H1 (cell line): ENCODE measurements around the gene WBP1.

Experiments used
- EP300 ChIP-seq, 2 experiments: IDR thresholded peaks; 1 replicate in 1 of 2; 2 replicates in 1 of 2; pipeline ENCODE4 v1.6.1; 2011 to 2012; ENCODE audit warnings: low read depth in 2 of 2, low read length in 2 of 2, mild to moderate bottlenecking in 2 of 2, borderline replicate concordance in 1 of 2, inconsistent platforms in 1 of 2, moderate library complexity in 1 of 2
- HDAC2 ChIP-seq, 2 experiments: fragments of 300-600 bp in 1 of 2; sonication (generic) in 1 of 2; IDR thresholded peaks; 2 replicates each; pipeline ENCODE4 v1.6.1; 2011 to 2012; ENCODE audit warnings: low read depth in 2 of 2, low read length in 2 of 2, mild to moderate bottlenecking in 2 of 2, moderate library complexity in 2 of 2, borderline replicate concordance in 1 of 2, inconsistent platforms in 1 of 2
- JUN ChIP-seq: IDR thresholded peaks from 2 replicates; pipeline ENCODE4 v1.6.1; 2011; ENCODE audit warnings: low read depth, mild to moderate bottlenecking, improper control_type of control experiment, low read length
- KDM1A ChIP-seq: fragments of 200-600, 300-600 bp; sonication (generic); IDR thresholded peaks from 2 replicates; pipeline ENCODE4 v1.7.1; 2016; ENCODE audit warnings: mild to moderate bottlenecking, low read length, borderline replicate concordance
- KDM5A ChIP-seq: fragments of 200-600 bp; IDR thresholded peaks from 2 replicates; pipeline ENCODE4 v1.7.1; 2012; ENCODE audit warnings: mild to moderate bottlenecking, low read length, inconsistent platforms, mixed read lengths
- MAX ChIP-seq: IDR thresholded peaks from 2 replicates; pipeline ENCODE4 v1.6.1; 2012; ENCODE audit warnings: inconsistent platforms
- POLR2A ChIP-seq, 2 experiments: IDR thresholded peaks; 1 replicate in 1 of 2; 2 replicates in 1 of 2; pipeline ENCODE4 v1.6.1; 2011; ENCODE audit warnings: low read depth in 2 of 2, low read length in 2 of 2, mild to moderate bottlenecking in 2 of 2; ENCODE audit errors: control extremely low read depth in 1 of 2
- RNF2 ChIP-seq: fragments of 200-900, 300-1000 bp; sonication (generic); IDR thresholded peaks from 2 replicates; pipeline ENCODE4 v1.7.1; 2016; ENCODE audit warnings: borderline replicate concordance, low read depth, mild to moderate bottlenecking, antibody characterized with exemption, low read length; ENCODE audit not compliant: poor library complexity, severe bottlenecking; ENCODE audit errors: missing control alignments
- SIN3A ChIP-seq, 2 experiments: IDR thresholded peaks in 1 of 2; conservative IDR thresholded peaks in 1 of 2; 2 replicates each; pipeline ENCODE4 v1.6.1; 2011 to 2012; ENCODE audit warnings: low read length in 2 of 2, improper control_type of control experiment in 1 of 2, low read depth in 1 of 2, mild to moderate bottlenecking in 1 of 2
- TAF1 ChIP-seq: IDR thresholded peaks from 2 replicates; pipeline ENCODE4 v1.6.1; 2011; ENCODE audit warnings: mild to moderate bottlenecking, low read depth, low read length
- TF ChIP-seq, protein P1 (sequence below), 3 experiments: IDR thresholded peaks; 1 replicate in 2 of 3; 2 replicates in 1 of 3; pipeline versions ENCODE4 v1.5.1 to v1.6.1; 2011; ENCODE audit warnings: low read length in 3 of 3, mild to moderate bottlenecking in 3 of 3, inconsistent platforms in 2 of 3, low read depth in 1 of 3, moderate library complexity in 1 of 3; ENCODE audit not compliant: insufficient read depth in 1 of 3; ENCODE audit errors: control extremely low read depth in 1 of 3

GRCh38 chr2:74439373-74439772 is 18.9 kb upstream of the WBP1 start:
- no peak for TF ChIP-seq POLR2A (IDR thresholded peaks at IDR 0.05; ENCODE audit: control extremely low read depth in 1 of 2, low read depth in 2 of 2, low read length in 2 of 2)
- TF ChIP-seq HDAC2 (IDR thresholded peaks at IDR 0.05; ENCODE audit: borderline replicate concordance in 1 of 2, low read depth in 2 of 2, low read length in 2 of 2), result no peak
- TF ChIP-seq, protein P1, sequence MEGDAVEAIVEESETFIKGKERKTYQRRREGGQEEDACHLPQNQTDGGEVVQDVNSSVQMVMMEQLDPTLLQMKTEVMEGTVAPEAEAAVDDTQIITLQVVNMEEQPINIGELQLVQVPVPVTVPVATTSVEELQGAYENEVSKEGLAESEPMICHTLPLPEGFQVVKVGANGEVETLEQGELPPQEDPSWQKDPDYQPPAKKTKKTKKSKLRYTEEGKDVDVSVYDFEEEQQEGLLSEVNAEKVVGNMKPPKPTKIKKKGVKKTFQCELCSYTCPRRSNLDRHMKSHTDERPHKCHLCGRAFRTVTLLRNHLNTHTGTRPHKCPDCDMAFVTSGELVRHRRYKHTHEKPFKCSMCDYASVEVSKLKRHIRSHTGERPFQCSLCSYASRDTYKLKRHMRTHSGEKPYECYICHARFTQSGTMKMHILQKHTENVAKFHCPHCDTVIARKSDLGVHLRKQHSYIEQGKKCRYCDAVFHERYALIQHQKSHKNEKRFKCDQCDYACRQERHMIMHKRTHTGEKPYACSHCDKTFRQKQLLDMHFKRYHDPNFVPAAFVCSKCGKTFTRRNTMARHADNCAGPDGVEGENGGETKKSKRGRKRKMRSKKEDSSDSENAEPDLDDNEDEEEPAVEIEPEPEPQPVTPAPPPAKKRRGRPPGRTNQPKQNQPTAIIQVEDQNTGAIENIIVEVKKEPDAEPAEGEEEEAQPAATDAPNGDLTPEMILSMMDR (IDR thresholded peaks at IDR 0.05; ENCODE audit: control extremely low read depth in 1 of 3, insufficient read depth in 1 of 3, low read depth in 1 of 3, low read length in 3 of 3), result no peak
- TF ChIP-seq KDM5A, result no peak
- no peak for TF ChIP-seq EP300 (IDR thresholded peaks at IDR 0.05; ENCODE audit: borderline replicate concordance in 1 of 2, low read depth in 2 of 2, low read length in 2 of 2)
- no peak for TF ChIP-seq SIN3A (conservative IDR thresholded peaks at IDR 0.05 in 1 of 2, IDR thresholded peaks at IDR 0.05 in 1 of 2; ENCODE audit: low read depth in 1 of 2, low read length in 2 of 2)
- no peak for TF ChIP-seq JUN
- no peak for TF ChIP-seq RNF2
- TF ChIP-seq MAX, result no peak
- TF ChIP-seq TAF1, result no peak
- TF ChIP-seq KDM1A, result no peak
